WTC11 (cell line): Measurements from ENCODE around the gene KLC1.

Source experiments
- EMX1 ChIP-seq: fragments of 250-450 bp; sonication (Bioruptor Pico); IDR thresholded peaks from 2 replicates; pipeline ENCODE4 v1.8.0; 2021; ENCODE audit warnings: mild to moderate bottlenecking
- IRF2 ChIP-seq: sonication (generic); formaldehyde crosslinking; IDR thresholded peaks from 2 replicates; pipeline ENCODE4 v1.8.0; 2022; ENCODE audit warnings: low read depth, missing genetic modification reagents, borderline replicate concordance
- JUN ChIP-seq: sonication (generic); formaldehyde crosslinking; IDR thresholded peaks from 2 replicates; pipeline ENCODE4 v1.8.0; 2023; ENCODE audit warnings: mild to moderate bottlenecking, missing genetic modification reagents
- ZNF138 ChIP-seq: sonication (generic); formaldehyde crosslinking; conservative IDR thresholded peaks from 2 replicates; pipeline ENCODE4 v1.8.1; 2022; ENCODE audit warnings: mild to moderate bottlenecking, moderate library complexity, missing genetic modification reagents
- TF ChIP-seq, protein P1 (sequence below): fragments of 200-600 bp; IDR thresholded peaks from 2 replicates; pipeline ENCODE4 v1.8.0; 2022; ENCODE audit warnings: antibody characterized with exemption
- TF ChIP-seq, protein P2 (sequence below): sonication (generic); formaldehyde crosslinking; IDR thresholded peaks from 2 replicates; pipeline ENCODE4 v1.8.1; 2023; ENCODE audit warnings: mild to moderate bottlenecking, missing genetic modification reagents, moderate library complexity

- TF ChIP-seq, protein P1, sequence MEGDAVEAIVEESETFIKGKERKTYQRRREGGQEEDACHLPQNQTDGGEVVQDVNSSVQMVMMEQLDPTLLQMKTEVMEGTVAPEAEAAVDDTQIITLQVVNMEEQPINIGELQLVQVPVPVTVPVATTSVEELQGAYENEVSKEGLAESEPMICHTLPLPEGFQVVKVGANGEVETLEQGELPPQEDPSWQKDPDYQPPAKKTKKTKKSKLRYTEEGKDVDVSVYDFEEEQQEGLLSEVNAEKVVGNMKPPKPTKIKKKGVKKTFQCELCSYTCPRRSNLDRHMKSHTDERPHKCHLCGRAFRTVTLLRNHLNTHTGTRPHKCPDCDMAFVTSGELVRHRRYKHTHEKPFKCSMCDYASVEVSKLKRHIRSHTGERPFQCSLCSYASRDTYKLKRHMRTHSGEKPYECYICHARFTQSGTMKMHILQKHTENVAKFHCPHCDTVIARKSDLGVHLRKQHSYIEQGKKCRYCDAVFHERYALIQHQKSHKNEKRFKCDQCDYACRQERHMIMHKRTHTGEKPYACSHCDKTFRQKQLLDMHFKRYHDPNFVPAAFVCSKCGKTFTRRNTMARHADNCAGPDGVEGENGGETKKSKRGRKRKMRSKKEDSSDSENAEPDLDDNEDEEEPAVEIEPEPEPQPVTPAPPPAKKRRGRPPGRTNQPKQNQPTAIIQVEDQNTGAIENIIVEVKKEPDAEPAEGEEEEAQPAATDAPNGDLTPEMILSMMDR = no peak
- TF ChIP-seq ZNF138 (CRISPR knock-in tag) = no peak
- TF ChIP-seq JUN (CRISPR knock-in tag) = no peak
- TF ChIP-seq, protein P2, sequence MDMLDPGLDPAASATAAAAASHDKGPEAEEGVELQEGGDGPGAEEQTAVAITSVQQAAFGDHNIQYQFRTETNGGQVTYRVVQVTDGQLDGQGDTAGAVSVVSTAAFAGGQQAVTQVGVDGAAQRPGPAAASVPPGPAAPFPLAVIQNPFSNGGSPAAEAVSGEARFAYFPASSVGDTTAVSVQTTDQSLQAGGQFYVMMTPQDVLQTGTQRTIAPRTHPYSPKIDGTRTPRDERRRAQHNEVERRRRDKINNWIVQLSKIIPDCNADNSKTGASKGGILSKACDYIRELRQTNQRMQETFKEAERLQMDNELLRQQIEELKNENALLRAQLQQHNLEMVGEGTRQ (CRISPR knock-in tag) = no peak
- TF ChIP-seq EMX1 (CRISPR knock-in tag) = no peak
- no peak for TF ChIP-seq IRF2 (CRISPR knock-in tag)
Measured at GRCh38 chr14:103710771-103711377, 81.9 kb downstream of the KLC1 start.
